WTC11 (cell line): ENCODE measurements around the gene FLT1.

Experiments
- FOXP1 ChIP-seq: sonication (generic); formaldehyde crosslinking; IDR thresholded peaks from 2 replicates; pipeline ENCODE4 v1.8.0; 2022; ENCODE audit warnings: missing genetic modification reagents, mild to moderate bottlenecking, moderate library complexity, borderline replicate concordance
- SP1 ChIP-seq: sonication (generic); formaldehyde crosslinking; conservative IDR thresholded peaks from 2 replicates; pipeline ENCODE4 v1.8.1; 2022; ENCODE audit warnings: missing genetic modification reagents
- TP53 ChIP-seq: sonication (generic); formaldehyde crosslinking; IDR thresholded peaks from 2 replicates; pipeline ENCODE4 v1.8.1; 2023; ENCODE audit warnings: mild to moderate bottlenecking, missing genetic modification reagents
- ZNF219 ChIP-seq: sonication (generic); formaldehyde crosslinking; IDR thresholded peaks from 2 replicates; pipeline ENCODE4 v1.8.0; 2023; ENCODE audit warnings: missing genetic modification reagents, mild to moderate bottlenecking, borderline replicate concordance
- TF ChIP-seq, protein P1 (sequence below): fragments of 200-600 bp; IDR thresholded peaks from 2 replicates; pipeline ENCODE4 v1.8.0; 2022; ENCODE audit warnings: antibody characterized with exemption

DNA sequence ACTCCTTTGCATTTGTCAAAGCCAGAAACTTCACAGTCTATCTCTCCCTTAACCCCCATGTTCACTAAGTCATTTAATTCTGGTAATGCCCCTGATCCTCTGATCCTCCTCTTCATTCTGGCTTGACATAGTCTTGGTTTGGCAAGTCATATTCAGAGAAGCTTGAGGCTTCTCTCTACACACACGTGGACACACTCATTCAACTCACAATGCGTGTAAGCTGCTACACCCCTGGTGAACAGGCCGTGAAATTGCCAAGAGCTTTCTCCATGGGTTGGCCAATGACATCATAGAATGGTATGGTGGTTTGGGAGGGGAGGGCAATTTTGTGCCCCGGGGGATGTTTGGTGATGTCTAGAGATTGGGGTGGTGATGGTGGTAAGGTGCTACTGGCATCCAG lies 47.9 kb upstream of the FLT1 start:
- TF ChIP-seq FOXP1 (CRISPR knock-in tag) (no peak), TP53 (no peak), ZNF219 (CRISPR knock-in tag) (no peak), SP1 (CRISPR knock-in tag) (no peak)
- TF ChIP-seq, protein P1, sequence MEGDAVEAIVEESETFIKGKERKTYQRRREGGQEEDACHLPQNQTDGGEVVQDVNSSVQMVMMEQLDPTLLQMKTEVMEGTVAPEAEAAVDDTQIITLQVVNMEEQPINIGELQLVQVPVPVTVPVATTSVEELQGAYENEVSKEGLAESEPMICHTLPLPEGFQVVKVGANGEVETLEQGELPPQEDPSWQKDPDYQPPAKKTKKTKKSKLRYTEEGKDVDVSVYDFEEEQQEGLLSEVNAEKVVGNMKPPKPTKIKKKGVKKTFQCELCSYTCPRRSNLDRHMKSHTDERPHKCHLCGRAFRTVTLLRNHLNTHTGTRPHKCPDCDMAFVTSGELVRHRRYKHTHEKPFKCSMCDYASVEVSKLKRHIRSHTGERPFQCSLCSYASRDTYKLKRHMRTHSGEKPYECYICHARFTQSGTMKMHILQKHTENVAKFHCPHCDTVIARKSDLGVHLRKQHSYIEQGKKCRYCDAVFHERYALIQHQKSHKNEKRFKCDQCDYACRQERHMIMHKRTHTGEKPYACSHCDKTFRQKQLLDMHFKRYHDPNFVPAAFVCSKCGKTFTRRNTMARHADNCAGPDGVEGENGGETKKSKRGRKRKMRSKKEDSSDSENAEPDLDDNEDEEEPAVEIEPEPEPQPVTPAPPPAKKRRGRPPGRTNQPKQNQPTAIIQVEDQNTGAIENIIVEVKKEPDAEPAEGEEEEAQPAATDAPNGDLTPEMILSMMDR, result no peak
